ENCODE results near the gene ZNF883.

ZNF883 gene

GRCh38 chr9:112917047-112917986, 94.7 kb downstream of the ZNF883 start:
- ATAC-seq: no peak
- TF ChIP-seq ZNF70 (CRISPR knock-in tag; IDR thresholded peaks at IDR 0.05) (no peak), ARNTL (CRISPR knock-in tag; IDR thresholded peaks at IDR 0.05; ENCODE audit: borderline replicate concordance, low read depth) (no peak), CREB5 (CRISPR knock-in tag; IDR thresholded peaks at IDR 0.05; ENCODE audit: low read depth) (no peak), TOX (CRISPR knock-in tag; IDR thresholded peaks at IDR 0.05; ENCODE audit: borderline replicate concordance) (no peak), ESRRG (CRISPR knock-in tag; IDR thresholded peaks at IDR 0.05) (no peak), BACH2 (CRISPR knock-in tag; IDR thresholded peaks at IDR 0.05; ENCODE audit: borderline replicate concordance) (no peak), RARB (CRISPR knock-in tag; IDR thresholded peaks at IDR 0.05) (no peak), CSDC2 (CRISPR knock-in tag; IDR thresholded peaks at IDR 0.05) (no peak), OSR1 (CRISPR knock-in tag; IDR thresholded peaks at IDR 0.05) (no peak), ZFP3 (CRISPR knock-in tag; IDR thresholded peaks at IDR 0.05) (no peak), TCF4 (CRISPR knock-in tag; IDR thresholded peaks at IDR 0.05; ENCODE audit: borderline replicate concordance) (no peak)
- TF ChIP-seq, protein P1, sequence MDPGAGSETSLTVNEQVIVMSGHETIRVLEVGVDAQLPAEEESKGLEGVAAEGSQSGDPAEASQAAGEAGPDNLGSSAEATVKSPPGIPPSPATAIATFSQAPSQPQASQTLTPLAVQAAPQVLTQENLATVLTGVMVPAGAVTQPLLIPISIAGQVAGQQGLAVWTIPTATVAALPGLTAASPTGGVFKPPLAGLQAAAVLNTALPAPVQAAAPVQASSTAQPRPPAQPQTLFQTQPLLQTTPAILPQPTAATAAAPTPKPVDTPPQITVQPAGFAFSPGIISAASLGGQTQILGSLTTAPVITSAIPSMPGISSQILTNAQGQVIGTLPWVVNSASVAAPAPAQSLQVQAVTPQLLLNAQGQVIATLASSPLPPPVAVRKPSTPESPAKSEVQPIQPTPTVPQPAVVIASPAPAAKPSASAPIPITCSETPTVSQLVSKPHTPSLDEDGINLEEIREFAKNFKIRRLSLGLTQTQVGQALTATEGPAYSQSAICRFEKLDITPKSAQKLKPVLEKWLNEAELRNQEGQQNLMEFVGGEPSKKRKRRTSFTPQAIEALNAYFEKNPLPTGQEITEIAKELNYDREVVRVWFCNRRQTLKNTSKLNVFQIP (CRISPR knock-in tag; IDR thresholded peaks at IDR 0.05; ENCODE audit: borderline replicate concordance, low read depth): no peak
- TF ChIP-seq, protein P2, sequence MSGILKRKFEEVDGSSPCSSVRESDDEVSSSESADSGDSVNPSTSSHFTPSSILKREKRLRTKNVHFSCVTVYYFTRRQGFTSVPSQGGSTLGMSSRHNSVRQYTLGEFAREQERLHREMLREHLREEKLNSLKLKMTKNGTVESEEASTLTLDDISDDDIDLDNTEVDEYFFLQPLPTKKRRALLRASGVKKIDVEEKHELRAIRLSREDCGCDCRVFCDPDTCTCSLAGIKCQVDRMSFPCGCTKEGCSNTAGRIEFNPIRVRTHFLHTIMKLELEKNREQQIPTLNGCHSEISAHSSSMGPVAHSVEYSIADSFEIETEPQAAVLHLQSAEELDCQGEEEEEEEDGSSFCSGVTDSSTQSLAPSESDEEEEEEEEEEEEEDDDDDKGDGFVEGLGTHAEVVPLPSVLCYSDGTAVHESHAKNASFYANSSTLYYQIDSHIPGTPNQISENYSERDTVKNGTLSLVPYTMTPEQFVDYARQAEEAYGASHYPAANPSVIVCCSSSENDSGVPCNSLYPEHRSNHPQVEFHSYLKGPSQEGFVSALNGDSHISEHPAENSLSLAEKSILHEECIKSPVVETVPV (CRISPR knock-in tag; IDR thresholded peaks at IDR 0.05): no peak

GRCh38 chr9:112914524-112914923, 97.5 kb downstream of the ZNF883 start:
- TF ChIP-seq ZNF565 (CRISPR knock-in tag; conservative IDR thresholded peaks at IDR 0.05; ENCODE audit: low read depth) (no peak), BACH2 (CRISPR knock-in tag; IDR thresholded peaks at IDR 0.05; ENCODE audit: borderline replicate concordance) (no peak)
- no peak for ATAC-seq

DNA sequence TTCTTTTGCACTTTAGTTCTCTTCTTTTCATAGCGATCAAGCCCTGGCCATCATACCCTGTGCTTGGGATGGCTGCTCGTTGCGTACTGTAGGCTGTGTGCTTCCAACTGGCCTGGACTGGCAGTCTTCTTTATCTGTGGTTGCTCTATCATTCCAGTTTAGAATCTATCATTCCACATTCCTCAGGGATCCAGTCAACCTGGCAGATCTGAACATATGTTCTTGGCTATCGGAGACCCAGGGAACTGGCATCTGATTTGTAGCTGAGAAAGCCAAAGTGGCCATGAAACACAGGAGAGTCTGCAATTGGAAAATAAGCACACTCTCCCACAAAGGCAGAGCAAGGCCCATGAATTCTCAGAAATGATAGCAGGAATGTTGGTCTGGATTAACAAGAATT, 98.7 kb downstream of the ZNF883 start:
- ATAC-seq: no peak
- TF ChIP-seq TSHZ2 (CRISPR knock-in tag; IDR thresholded peaks at IDR 0.05) (no peak), ISL1 (CRISPR knock-in tag; IDR thresholded peaks at IDR 0.05) (no peak), GLIS3 (CRISPR knock-in tag; IDR thresholded peaks at IDR 0.05) (no peak), ZNF70 (CRISPR knock-in tag; IDR thresholded peaks at IDR 0.05) (no peak), ZNF8 (CRISPR knock-in tag; IDR thresholded peaks at IDR 0.05) (no peak)

DNA sequence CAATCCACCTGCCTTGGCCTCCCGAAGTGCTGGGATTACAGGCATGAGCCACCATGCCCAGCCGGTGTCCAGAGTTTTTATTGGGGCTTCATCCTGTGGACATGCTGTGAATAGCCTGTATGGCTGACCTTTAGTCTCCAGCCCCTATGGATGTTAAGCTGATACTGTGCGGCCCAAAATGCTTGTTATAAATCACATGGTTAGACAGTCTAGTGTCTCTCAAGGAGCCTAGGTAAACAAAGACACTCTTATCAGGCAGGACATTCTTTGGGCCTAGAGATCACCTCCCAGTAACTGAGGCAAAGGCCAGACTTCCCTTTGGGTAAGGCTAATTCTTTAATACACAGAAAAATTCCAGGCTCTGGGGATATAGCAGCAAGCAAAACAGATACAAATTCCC, 99.4 kb downstream of the ZNF883 start:
- TF ChIP-seq ZFP30 (CRISPR knock-in tag; IDR thresholded peaks at IDR 0.05): no peak
- no peak for TF ChIP-seq ARNTL (CRISPR knock-in tag; IDR thresholded peaks at IDR 0.05; ENCODE audit: borderline replicate concordance, low read depth)
- ATAC-seq: no peak

DNA sequence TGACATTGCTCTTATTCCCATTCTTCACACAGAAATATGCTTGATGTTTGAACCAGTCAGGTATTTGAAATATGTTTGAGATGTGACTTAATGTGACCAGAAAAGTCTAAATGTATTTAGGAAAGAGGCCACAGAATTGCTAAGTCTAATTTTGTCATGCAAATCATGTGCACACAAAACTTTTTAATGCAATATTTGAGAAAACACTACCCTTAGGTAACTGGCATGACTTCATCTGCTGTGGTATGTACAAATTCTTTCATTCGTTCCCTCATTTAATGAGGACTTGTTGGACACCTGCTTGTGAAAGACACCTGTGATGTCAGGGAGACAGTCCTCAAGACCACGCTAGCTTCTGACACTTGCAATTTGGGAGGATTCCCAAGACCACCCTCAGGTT, 100.3 kb downstream of the ZNF883 start:
- no peak for ATAC-seq
- TF ChIP-seq ZFP3 (CRISPR knock-in tag; IDR thresholded peaks at IDR 0.05): no peak
- TF ChIP-seq PATZ1 (CRISPR knock-in tag; IDR thresholded peaks at IDR 0.05; ENCODE audit: borderline replicate concordance): no peak
- no peak for TF ChIP-seq TOX (CRISPR knock-in tag; IDR thresholded peaks at IDR 0.05; ENCODE audit: borderline replicate concordance)
- TF ChIP-seq RARB (CRISPR knock-in tag; IDR thresholded peaks at IDR 0.05): no peak
- no peak for TF ChIP-seq SNAI2 (CRISPR knock-in tag; IDR thresholded peaks at IDR 0.05)
- TF ChIP-seq, protein P2 (CRISPR knock-in tag; IDR thresholded peaks at IDR 0.05): no peak
- no peak for TF ChIP-seq ZFP30 (CRISPR knock-in tag; IDR thresholded peaks at IDR 0.05)

Measured in SK-N-SH treated with all-trans-retinoic acid at 6 μM for 48 hours (cell line).